GM18505 (cell line): ENCODE measurements around the gene VPS4A.
"Not testable (repeated sequence)": the region's sequence is repeated elsewhere in the genome, so short reads cannot be mapped to it uniquely, and the experiment has no call there.

Source experiments
- ATAC-seq: cut with Tn5 transposase; IDR thresholded peaks from one replicate; pipeline ENCODE4 v1.9.1; 2021; ENCODE audit not compliant: unreplicated experiment
- POLR2A ChIP-seq: IDR thresholded peaks from 4 replicates; pipeline ENCODE4 v1.6.1; 2011; ENCODE audit warnings: borderline replicate concordance; ENCODE audit not compliant: insufficient read depth, insufficient read length; ENCODE audit errors: extremely low read depth

Gene VPS4A

DNA sequence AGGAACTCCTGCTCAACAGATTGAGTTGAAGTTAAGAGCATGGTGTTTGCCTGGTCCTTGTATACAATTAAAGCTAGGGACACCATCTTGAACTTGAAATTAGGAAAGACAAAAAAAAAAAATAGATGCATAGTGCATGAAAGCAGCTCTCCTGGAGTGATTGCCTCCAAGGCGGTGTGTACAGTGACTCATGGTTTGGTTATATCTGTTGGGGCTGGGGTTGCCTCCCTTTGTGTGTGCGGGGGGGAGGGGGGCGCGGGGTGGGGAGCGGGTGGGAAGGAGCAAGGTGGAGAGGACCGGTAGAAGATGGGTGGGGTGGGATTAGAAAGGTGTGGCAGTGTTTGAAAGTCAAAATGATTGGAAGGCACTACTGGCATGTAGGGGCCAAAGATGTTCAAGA is 37.1 kb downstream of the VPS4A start:
- TF ChIP-seq POLR2A, result no peak
- ATAC-seq, result no peak

DNA sequence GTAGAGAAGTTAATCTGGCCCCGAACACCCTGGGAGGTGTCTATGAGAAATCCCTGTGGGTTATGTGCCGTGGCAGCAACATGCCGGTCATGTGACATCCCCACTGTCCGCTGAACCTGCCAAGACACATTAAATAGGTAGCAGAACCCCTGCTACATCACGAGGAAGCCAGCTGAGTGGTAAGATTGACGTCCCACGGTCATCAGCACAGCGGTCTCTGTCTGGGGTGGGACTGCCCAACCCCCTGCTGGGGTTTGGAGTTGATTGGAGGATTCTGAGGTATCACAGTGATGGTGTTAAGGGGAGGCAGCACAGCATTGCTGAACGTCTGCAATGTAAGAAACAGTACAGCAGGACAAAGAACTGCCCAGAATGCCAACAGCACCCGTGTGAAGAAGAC is 38.4 kb downstream of the VPS4A start:
- TF ChIP-seq POLR2A, result no peak
- ATAC-seq, result no peak

DNA sequence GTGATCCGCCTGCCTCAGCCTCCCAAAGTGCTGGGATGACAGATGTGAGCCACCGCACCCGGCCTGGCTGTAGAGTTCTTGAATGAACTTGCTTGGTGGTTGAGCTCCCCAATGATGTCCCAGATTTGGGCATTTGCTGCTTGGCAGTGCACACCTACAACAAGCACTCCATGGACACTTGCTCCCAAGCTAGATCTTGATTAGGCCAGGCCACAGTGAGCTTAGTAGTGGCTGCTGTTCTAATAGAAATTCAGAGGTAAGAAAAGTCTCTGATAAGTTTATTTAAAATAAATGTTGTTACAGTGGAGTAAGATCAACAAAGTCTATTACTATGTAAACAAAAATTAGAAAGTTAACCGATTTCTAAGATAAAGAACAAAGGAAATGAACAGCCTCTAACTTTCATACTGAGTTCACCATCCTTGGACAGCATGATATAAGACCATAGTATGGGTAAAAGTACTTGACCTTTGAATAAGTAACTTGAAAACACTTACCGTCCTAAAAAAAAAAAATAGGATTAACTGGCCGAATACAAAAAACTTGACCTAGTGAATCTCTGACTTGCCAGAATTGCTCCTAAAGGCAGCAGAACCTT is 39.5 kb downstream of the VPS4A start:
- ATAC-seq, result no peak
- TF ChIP-seq POLR2A, result no peak

DNA sequence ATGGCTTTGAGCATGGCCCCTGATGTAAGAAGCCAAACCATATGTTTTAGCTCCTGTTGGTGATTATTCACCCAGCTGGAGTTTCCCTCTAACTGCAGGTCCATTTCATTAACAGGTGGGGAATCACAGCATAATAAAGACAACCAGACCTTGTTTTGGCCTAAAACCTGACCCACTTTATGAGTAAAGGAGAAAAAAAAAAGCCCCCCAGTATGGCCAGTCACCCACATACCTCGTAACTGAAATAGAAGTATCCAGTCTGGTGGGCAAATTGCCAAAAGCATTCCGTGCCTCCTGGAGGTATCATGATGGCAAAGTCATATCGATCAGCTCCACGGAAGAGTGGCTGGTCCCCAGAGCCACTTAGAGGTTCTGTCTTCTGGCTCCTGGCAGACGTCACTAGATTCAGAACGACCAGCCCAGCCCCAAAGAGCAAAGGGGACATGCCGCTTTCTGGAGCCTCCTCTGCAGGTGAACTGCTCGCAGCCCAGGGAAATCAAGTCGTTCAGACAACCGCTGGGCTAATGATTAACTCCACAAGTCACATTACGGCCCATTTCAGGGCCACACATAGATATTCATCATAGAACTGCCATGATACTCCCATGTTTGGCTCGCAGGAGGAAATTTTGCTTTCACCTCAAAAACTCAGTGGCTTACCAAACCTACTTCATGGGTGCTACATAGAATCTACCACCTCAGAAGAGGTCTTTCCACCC is 40.3 kb downstream of the VPS4A start, which contains the start of gene TMED6:
Gene TMED6, minus strand, starts transcription at position 478 of the 719 bp plus-strand sequence. Its CDS starts 33 bp downstream, at position 445.
- TF ChIP-seq POLR2A, result no peak
- no peak for ATAC-seq

DNA sequence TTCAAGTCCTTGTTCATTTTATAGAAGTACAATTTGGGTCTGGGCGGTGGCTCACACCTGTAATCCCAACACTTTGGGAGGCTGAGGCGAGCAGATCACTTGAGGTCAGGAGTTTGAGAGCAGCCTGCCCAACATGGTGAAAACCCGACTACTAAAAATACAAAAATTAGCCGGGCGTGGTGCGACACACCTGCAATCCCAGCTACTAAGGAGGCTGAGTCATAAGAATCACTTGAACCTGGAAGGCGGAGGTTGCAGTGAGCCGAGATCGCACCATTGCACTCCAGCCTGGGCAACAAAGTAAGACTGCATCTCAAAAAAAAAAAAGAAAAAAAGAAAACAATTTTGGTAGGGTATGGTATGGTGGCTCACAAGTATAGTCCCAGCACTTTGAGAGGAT is 48.9 kb downstream of the VPS4A start:
- not testable (repeated sequence) for ATAC-seq

DNA sequence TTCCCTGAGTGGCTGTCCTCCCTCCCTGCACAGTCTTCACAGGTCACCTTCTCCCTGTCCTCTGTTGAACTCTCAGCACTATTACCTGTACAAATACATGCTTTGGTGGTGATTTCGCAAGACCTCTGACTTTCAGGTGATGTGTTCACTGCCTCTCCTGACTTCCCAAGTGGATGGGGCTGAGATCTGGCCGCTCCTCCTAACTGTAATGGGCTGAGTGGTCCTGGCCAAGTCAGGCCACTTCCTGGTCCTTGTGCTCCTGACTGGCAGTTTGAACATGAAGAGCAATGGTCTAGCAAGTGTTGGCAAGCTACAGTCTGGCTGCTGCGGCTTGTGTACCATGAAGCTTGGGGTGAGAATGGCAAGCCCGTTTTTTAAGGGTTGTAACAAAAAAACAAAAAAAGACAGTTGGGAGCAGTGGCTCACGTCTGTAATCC is 52.1 kb downstream of the VPS4A start:
- no peak for ATAC-seq
- TF ChIP-seq POLR2A, result no peak

DNA sequence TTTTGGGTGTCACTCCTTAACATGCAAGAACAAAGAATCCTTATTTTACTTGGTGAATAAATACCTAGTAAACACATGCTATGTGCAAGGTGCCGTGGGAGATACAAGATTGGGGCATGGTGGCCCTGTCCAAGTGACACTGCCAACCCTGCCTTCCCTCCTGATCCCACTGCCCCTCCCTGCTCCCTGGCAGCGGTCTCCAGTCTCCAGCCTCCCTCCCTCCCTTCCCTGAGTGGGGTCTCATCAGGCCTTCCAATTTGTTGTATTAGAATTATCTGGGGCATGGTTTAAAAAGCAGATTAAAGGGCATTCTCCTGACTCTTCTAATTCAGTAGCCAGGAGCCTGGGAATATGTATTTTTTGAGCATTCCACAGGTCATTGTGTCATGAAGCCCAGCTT is 52.9 kb downstream of the VPS4A start:
- no peak for TF ChIP-seq POLR2A

DNA sequence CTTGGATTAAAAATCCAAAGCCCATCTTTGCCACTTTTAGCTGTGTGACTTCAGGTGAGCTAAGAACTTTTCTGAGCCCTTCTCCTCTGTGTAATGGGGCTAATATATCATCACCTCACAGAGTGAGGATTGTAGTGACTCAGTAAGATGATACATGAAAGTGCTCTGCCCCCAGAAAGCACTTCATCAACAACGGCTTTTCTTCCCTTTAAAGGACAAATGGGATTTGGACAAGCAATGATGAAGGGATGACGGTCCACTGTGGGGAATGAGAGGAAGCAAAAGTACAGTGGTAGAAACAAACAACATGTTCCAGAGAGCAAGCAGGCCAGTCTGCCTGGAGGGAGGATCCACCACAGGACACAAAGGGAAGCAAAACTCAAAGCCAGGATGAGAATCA is 54.8 kb downstream of the VPS4A start:
- no peak for TF ChIP-seq POLR2A
- no peak for ATAC-seq

More for the DNA sequence above, 52.9 kb downstream of the VPS4A start:
- ATAC-seq, result no peak

DNA sequence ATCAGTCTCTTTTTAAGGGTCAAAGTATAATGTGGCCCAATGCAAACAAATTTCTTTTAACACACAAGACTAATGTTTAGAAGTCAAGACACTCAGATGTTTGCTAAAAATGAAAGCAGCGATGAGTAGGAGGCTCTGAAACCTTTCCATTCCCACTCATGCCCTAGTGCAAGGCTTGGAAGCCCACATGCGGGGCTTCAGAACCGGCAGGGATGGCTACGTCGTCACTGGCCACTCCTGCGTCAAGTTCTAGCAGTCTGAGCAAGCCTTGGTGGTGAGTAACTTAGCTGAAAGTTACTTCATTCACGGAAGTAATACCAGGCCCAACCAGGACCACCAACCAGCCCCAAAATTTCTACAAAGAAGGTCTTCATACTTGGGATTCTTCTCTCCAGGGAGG is 55.3 kb downstream of the VPS4A start:
- no peak for TF ChIP-seq POLR2A

DNA sequence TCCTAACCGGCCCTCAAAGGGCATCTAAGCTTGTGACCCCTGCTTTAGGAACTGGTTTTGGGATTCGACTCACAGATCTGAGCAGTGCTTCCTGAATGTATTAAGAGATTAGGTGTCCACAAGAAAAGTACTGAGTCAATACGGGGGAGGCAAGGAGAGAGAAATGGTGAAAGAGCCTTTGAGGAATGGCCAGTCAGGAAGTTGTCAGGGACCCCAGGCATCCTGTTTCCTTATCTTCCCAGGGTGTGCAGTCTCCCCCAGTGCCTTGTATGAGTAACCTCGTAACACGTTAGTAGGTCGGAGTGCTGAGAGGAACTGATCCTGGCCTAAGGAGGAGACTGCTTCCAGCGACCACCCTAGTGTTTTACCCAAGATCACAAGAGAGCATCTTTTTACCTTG is 56.8 kb downstream of the VPS4A start:
- TF ChIP-seq POLR2A, result no peak
- ATAC-seq, result no peak

More for the DNA sequence above, 55.3 kb downstream of the VPS4A start:
- no peak for ATAC-seq

DNA sequence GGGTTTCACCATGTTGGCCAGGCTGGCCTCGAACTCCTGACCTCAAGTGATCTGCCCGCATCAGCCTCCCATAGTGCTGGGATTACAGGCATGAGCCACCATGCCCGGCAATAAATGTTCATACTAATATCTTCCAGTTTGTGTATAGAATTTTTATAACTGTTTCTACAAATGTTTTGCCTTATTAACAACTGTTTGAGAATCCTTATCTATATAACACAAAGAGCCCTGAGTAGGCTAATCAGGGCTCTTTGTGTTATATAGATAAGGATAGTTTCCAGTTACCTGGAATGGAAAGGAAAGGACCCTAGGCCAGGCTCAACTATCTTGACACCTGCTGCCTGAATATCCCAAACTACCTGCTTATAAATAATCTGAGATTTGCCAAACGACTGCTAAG is 57.7 kb downstream of the VPS4A start:
- TF ChIP-seq POLR2A, result no peak
- no peak for ATAC-seq

DNA sequence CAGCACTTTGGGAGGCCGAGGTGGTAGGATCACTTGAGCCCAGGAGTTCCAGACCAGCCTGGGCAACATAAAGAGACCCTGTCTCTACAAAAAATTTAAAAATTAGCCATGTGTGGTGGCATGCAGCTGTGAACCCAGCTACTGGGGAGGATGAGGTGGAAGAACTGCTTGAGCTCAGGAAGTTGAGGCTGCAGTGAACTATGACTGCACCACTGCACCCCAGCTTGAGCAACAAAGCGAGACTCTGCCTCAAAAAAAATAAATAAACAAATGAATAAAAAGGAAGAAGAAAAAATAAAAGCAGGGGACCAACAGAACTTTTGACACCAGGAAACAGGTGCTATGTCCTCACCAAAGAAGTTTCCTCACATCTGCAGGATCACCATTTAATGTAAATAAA is 60.4 kb downstream of the VPS4A start:
- TF ChIP-seq POLR2A, result no peak

DNA sequence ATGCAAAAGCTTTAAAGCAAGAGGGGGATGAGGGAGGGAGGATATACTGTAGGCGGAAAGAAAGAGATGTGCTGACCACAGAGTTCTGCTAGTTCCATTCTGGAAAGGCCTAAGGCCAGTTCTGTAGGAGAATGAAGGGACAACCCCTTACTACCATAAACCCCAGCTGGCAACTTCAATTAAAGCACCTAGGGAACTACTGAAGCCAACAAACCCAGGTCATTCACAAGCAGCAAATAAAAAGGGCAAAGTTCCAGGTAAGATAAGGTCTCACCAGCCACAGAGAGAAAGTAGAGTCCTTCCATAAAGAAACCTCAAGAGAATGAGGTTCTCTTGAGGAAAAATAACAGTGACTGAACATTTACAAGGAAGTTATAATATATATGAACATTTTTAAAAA is 61.9 kb downstream of the VPS4A start:
- ATAC-seq, result no peak
- no peak for TF ChIP-seq POLR2A

More for the DNA sequence above, 60.4 kb downstream of the VPS4A start:
- no peak for ATAC-seq
